GM19455 (cell line): ENCODE results near the gene EARS2.
A peak's percentile ranks its signal among the peaks of the same experiment; 100 is the strongest.
"Not testable (repeated sequence)": the region's sequence is repeated elsewhere in the genome, so short reads cannot be mapped to it uniquely, and the experiment has no call there.

Source experiments
- ATAC-seq: cut with Tn5 transposase; IDR thresholded peaks from one replicate; pipeline ENCODE4 v1.9.1; 2021; ENCODE audit not compliant: unreplicated experiment

EARS2 gene

DNA sequence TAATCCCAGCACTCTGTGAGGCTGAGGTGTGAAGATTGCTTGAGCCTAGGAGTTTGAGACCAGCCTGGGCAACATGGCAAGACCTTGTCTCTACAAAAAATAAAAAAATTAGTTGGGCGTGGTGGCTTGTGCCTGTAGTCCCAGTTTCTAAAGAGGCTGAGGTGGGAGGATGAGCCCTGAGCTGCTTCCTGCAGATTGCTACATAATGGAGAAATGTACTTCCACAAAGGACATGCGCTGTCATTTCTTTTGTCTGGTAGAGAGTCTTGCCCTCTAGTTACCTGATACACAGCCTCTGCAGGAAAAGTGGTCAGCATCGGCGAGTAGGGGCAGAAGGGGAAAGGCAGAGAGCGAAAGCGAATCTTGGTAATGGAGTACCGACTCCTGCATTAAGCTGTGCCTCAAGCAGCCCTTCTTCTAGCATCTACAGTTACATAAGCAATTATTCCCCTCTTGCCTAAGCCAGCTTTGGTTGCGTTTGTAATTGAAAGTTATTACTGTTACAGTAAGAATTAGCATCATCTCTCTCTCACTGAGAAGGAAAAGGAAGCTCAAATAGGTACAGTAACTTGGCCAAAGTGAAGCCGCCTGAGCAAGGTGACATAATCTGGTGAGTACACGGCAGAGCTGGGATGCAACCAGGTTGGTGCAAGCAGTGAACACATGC, 28.4 kb downstream of the EARS2 start:
- ATAC-seq: no peak

DNA sequence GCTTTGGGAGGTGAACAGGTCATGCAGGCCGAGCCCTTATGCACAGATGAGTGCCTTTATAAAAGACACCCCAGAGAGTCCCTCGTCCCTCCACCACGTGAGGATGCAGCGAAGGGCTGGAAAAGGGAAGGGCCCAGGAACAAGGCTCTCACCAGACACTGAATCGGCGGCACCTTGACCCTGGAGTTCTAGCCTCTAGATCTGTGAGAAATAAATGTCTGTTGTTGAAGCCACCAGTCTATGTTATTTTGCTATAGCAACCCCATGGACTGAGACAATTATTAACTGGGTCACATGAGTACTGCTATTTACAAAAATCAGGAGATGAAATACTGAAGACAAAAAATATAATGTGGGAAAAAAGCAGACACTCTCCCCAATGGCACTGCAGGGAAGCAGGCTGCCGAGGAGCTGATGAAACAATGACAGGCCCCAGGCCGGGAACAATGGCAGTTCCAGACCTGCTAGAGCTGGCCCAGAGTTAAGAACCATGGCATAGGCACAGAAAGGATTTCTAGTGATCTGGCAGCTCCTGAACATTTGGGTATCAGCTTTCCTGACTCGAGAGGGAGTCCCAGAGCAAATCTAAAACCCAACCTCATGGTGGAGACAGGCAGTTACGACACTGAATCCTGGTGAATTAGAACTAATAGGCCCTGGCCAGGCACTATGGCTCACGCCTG, 29.0 kb downstream of the EARS2 start:
- ATAC-seq: no peak

DNA sequence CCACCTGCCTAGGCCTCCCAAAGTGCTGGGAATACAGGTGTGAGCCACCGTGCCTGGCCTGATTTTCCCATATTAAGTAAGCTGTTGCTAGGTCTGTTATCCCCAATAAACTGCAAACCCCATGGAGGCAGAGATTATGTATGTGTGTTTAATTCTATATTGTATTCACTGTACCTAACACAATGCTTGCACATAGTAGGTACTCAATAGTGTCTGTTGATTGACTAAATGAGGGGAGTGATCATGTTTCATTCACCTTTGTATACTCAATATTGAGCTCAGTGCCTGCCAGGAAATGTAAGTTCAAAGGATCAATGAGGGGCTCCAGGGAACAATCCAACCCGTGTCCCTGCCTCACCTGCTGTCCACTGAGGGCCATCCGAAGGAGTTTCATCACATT, 32.3 kb downstream of the EARS2 start:
- ATAC-seq: no peak

DNA sequence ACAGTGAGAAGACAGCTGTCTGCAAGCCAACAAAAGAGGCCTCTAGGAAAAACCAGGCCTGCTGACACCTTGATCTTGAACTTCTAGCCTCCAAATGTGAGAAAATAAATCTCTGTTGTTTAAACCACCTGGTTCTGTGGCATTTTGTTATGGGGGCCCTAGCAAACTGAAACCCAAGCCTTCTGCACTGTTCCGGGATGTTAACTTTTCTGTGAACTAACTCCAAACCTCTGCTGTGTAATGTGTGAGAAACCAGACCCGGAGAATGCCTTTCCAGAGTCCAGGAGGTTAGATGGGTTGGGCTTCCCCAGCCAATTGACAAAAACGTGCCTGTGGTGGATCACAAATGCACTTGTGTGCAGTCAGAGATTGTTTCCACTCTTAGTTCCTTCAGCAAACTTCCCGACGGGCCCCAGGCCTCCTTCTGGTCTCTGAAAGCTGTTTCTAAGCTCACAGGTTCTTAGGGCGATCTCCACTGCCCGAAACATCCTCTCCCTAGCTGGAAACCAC, 33.2 kb downstream of the EARS2 start:
- no peak for ATAC-seq

DNA sequence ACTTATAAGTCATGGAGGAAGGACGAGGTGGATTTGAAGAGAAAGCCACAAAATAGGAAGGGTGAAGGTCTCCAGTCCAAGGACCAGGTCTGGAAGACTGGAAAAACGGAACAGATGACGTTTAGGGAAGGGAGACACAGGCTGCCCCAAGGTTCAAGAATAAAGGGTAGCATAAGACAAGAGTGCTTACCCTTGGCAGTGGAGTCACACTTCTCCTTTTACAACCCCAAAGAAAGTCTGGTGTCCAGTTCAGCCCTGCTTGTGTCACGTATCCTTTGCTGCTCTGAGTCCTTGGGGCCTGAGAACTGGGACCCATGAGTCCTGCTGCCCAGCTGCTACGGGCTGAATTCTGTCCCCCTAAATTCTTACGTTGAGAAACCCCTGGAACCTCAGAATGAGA, 33.8 kb downstream of the EARS2 start:
- ATAC-seq: no peak

DNA sequence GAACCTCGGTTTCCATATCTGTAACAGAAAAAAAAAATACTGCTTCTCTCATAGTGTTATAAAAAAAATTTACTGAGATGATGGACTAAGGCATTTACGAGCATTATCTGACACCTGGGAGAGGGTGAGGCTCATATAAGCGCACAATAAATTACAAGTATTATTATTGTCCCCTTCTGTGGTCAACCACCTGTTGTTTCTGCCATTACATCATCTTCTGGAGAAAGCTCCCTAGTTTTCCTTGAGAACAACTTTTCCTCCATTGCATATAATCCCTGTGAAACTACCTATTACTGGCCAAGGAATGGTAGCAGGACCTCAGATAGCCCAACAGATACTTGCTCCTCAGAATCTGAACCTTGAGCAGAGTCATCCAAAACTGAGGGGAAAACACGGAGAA, 35.2 kb downstream of the EARS2 start:
- no peak for ATAC-seq

DNA sequence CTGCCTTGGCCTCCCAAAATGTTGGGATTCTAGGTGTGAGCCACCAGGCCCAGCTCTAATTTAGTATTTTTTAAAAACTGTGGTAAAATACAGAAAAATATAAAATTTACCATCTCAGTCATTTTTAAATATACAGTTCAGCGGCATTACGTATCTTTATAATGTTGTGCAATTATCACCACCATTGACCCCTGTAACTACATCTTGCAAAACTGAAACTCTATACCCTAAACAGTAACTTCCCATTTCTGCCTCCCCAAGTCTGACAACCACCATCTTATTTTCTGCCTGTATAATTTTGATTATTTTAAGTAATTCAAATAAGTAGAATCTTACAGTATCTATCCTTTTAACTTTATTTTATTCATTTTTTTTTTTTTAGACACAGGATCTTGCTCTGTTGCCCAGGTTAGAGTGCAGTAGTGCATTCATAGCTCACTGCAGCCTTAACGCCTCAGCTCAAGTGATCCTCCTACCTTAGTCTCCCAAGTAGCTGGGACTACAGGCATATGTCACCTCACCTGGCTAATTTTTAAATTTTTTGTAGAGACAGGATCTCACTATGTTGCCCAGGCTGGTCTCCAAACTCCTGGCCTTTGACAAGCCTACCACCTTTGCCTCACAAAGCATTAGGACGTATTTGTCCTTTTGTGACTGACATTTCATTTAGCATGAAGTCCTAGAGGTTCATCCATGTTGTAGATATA, 36.0 kb downstream of the EARS2 start:
- no peak for ATAC-seq

DNA sequence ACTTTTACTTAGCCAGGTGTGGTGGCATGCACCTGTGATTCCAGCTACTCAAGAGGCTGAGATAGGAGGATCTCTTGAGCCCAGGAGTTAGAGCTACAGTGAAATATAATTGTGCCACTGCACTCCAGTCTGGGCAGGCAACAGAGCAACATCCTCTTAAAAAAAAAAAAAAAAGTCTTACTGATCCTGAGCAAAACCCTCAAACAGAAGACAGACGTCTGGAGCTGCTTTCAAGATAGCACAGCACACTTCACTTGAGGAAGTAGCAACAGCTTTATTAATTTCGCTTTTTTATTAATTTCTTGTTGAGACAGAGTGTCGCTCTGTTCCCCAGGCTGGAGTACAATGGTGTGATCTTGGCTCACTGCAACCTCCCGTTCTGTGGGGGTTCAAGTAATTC, 36.6 kb downstream of the EARS2 start:
- no peak for ATAC-seq

DNA sequence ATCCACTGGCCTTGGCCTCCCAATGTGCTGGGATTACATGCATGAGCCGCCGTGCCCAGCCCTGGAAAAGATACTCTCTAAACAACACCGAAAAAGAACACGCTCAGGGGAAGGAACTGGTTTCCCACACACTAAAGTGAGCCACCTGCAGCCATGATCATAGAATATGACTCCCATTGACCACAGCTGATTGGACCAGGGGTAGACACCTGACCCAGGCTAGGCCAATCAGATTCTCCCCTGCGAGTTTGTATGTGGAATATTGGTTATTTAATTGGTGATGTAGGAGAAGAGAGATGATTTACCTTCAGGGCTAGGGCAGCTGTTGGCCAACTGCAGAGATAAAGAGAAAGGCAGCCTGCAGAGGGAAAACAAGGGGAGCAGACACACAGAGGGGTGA, 37.9 kb downstream of the EARS2 start:
- no peak for ATAC-seq

DNA sequence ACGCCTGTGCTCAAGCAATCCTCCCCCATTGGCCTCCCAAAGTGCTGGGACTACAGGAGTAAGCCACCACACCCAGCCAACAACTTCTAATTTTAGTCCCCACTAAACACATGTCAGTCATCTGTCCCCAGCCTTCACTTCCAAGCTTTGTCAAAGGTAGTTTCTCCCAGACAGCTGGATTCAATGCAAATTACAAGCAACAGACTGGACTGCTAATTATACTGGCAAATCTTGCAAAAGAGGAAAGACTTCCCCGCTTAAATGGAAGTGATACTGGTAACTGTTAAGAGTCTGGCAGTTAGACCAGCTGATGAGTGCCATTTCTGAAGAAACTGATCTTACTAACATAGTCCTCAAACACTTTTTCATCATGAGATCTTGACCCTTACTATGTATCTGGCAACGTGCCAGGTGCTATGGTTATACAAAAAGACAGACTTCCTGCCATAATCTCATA, 38.7 kb downstream of the EARS2 start:
- peak; percentile 63 for ATAC-seq

DNA sequence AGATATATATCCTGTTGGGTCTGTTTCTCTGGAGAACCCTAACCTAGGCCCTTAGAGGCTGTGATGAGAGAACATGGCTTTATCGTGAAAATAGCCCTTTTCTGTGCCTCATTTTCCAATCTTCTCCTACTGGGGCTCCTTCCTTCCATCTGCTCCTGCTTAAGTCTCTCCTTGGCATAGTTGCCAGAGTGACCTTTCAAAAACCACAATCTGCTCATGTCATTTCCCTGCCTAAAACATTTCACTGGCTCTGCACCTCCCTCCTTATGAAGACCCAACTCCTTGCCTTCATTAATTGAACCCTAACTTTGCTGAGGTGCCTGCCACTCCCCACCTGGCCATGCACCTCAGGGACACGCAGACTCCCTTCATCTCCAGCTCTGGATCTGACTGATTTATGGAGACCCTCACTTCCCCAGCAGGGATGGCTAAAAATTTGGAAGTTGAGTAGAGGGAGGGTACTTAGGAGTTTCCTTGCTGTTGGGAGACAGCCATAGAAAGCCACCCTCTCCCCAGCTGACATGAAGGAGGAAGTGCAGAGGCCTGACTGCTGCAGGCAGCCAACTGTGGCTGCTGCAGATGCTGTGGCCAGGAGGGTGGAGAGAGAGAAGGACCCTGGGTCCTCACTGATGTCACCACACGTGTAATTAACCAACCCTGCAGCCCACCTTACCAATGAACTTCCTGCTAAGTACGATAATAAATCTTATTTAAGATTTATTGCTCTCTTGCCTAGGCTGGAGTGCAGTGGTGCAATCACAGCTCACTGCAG, 40.6 kb downstream of the EARS2 start:
- no peak for ATAC-seq

DNA sequence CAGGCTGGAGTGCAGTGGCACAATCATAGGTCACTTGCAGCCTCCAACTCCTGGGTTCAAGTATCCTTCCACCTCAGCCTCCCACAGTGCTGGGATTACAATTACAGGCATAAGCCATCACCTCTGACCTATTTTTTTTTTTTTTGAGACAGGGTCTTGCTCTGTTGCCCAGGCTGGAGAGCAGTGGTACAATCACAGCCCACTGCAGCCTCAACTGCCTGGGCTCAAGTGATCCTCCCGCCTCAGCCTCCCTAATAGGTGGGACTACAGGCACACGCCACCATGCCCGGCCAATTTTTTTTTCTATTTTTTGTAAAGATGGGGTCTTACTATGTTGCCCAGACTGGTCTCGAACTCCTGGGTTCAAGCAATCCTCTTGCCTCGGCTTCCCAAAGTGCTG, 41.3 kb downstream of the EARS2 start:
- no peak for ATAC-seq

DNA sequence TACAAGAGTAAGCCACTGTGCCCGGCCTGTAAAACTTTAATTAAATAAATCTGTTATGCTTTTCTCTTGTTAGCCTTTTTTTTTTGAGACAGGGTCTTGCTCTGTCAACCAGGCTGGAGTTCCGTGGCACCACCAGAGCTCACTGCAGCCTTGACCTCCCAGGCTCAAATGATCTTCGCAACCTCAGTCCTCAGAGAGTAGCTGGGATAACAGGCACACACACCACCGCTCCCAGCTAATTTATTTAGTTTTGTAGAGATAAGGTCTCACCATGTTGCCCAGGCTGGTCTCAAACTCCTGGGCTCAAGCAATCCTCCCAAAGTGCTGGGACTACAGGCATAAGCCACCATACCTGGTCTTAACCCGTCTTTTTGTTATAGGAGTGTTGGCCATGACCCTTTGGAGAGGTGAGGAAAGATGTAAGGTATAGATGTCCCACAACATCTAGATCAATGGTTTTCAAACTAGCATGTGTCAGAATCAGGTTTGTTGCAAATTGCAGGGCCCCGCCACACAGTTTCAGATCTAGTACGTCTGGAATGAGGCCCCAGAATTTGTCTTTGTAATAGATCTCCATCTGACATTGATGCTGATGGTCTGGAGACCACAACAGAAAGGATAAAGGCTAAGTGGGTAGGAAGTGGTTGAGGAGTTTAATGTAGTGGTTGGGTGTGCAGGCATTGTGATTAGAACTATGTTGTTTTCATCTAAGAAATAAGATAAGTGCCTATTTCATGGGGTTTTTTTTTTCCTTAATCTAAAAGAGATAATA, 42.6 kb downstream of the EARS2 start:
- no peak for ATAC-seq

DNA sequence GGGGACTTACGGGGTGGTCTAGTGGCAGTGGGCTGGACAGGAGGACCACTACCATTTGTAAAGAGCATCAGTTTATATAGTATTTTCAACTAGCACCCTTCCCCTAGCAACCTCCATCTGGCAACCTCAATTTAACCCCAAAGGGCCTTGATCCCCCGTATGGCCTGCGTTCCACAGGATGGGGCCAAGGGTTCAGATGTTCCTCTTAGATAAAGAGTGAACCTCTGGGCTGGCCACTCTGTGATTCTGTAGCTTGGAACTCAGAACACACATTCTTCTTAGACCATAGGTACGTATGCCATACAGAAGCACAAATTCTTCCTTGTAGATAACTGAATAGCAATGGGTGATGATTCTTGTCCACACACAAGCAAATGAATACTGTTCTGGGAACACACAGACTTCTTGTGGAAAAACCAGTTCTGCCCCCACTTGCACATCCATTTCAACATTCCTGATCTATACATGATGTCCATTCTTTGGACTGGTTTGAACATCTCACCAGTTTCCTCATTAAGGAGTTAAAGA, 44.9 kb downstream of the EARS2 start:
- no peak for ATAC-seq

DNA sequence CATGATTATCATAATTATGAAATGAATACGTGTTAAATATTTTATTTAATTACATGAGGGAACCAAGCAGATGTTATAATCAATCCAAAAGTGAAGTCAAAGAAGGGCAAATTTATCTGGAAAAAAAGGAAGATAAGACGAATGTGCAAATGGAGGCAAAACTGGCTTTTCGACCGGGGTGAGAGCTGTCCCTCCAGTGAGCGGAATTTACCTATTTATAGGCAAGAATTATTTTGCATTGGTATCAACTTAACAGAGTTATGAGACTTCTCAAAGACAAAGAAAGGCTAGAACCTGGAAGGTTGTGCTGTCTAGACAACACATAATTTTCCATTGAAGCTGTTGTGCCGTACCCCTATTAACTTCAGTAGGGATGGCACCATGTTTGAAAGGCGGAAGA, 45.4 kb downstream of the EARS2 start:
- no peak for ATAC-seq

DNA sequence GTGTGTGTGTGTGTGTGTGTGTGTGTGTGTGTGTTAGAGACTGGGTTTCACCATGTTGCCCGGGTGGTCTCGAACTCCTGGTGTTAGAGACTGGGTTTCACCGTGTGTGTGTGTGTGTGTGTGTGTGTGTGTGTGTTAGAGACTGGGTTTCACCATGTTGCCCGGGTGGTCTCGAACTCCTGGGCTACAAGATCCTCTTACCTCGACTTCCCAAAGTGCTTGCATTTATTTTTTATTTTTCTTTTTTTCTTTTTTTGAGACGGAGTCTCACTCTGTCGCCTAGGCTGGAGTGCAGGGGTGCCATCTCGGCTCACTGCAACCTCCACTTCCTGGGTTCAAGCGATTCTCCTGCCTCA, 46.3 kb downstream of the EARS2 start:
- not testable (repeated sequence) for ATAC-seq

DNA sequence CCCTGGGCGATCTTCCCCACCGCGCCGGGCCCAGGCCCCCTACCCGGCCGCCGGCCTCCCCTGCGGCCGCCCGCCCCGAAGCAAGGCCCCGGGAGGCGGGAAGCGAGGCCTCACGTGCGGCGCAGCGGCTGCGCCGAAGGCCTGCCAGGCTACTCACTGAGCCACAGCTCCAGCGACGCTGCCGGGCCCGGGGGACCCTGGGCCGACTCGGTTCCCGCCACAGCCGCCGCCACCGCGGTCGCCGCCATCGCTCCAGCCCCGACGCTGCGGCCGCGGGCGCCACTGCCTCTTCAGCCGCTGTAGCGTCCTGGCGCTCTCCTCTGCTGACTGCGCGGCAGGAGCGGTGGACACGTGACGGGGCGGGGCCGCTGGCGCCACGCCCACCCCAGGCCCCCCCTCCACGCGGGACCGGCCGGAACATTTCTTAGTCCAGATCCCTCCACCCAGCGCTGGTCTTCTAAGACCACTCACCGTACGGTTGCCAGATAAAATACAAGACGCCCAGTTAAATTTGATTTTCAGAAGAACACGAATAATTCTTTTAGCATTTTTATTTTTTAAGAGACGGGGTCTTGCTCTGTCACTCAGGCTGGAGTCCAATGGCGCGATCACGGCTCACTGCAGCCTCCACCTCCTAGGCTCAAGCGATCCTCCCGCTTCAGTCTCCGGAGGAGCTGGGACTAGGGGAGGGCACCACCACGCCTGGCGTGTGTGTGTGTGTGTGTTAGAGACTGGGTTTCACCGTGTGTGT, 46.8 kb downstream of the EARS2 start, which contains the start of gene GGA2:
Gene GGA2, minus strand, starts transcription at position 331 of the 751 bp plus-strand sequence. Its CDS starts 83 bp downstream, at position 248.
- ATAC-seq: peak; percentile 68

DNA sequence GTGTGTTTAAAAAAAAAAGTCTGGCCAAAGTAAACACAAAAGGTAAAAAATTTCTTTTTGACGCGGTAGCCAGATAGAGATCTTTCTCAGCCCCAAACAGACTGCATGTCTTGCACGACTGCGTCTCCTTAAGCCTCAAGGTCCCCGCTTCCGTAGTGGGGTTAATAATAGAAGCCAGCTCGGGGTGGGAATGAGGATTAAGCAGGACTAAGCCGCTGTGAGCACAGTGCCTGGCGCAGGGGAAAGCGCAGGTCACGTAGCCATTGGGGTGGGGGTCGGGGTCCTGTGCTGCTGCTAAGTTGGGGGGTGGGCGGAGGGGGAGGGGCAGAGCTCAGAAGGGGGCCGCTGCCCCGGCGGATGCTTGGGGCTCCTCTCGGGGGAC, 47.4 kb downstream of the EARS2 start:
- ATAC-seq: peak; percentile 28

DNA sequence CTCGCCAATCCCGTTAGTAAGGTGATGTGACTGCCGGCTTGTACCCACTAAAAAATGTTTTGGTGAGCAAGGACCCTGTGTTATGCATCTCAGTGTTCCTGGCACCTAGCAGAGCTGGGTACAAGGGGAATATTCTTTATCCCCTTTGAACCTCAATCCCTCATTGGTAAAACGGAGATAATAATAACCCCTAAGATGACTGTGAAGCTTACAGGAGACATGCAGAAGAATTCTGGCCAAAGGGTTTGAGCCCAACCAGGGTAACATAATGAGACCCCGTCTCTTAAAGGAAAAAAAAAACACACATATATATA, 47.8 kb downstream of the EARS2 start:
- no peak for ATAC-seq
